Loucy (cell line): ENCODE measurements around the gene TTBK2.

Experiments
- H2AFZ ChIP-seq: fragments of 200-600 bp; sonication (generic); 2 replicates; pipeline ENCODE4 v1.6.0; 2016; ENCODE audit warnings: antibody characterized with exemption, mild to moderate bottlenecking, low read length, moderate library complexity
- H3F3A ChIP-seq: fragments of 200-600 bp; 2 replicates; pipeline ENCODE4 v1.6.0; 2016; ENCODE audit warnings: antibody characterized with exemption, low read depth, mild to moderate bottlenecking
- H3K27me3 ChIP-seq: fragments of 200-600 bp; sonication (generic); 2 replicates; pipeline ENCODE4 v1.6.1; 2014; ENCODE audit warnings: low read length, mild to moderate bottlenecking; ENCODE audit not compliant: insufficient read depth, poor library complexity, severe bottlenecking
- H3K36me3 ChIP-seq: fragments of 200-600 bp; sonication (generic); 2 replicates; pipeline ENCODE4 v1.6.1; 2016; ENCODE audit warnings: low read length; ENCODE audit not compliant: insufficient read depth
- H3K4me1 ChIP-seq: fragments of 200-600 bp; sonication (generic); 2 replicates; pipeline ENCODE4 v1.5.1; 2014; ENCODE audit warnings: low read length, mild to moderate bottlenecking; ENCODE audit not compliant: insufficient read depth, poor library complexity, severe bottlenecking
- H3K4me2 ChIP-seq: fragments of 200-600 bp; sonication (generic); 2 replicates; pipeline ENCODE4 v1.6.0; 2014; ENCODE audit warnings: antibody characterized with exemption, low read length, low read depth, mild to moderate bottlenecking; ENCODE audit not compliant: poor library complexity, severe bottlenecking
- H3K4me3 ChIP-seq: fragments of 200-600 bp; sonication (generic); 2 replicates; pipeline ENCODE4 v1.5.1; 2014; ENCODE audit warnings: low read length, mild to moderate bottlenecking, mixed read lengths; ENCODE audit not compliant: poor library complexity, severe bottlenecking
- H3K79me2 ChIP-seq: fragments of 200-600 bp; sonication (generic); 2 replicates; pipeline ENCODE4 v1.6.1; 2014; ENCODE audit warnings: low read length; ENCODE audit not compliant: insufficient read depth
- H3K9ac ChIP-seq: fragments of 200-600 bp; sonication (generic); 2 replicates; pipeline ENCODE4 v1.6.0; 2014; ENCODE audit warnings: mild to moderate bottlenecking, low read depth, low read length, moderate library complexity; ENCODE audit not compliant: poor library complexity, severe bottlenecking
- H3K9me2 ChIP-seq: fragments of 200-600 bp; sonication (generic); replicated peaks from 2 replicates; pipeline ENCODE4 v1.6.1; 2016; ENCODE audit warnings: low read depth, low read length, mixed read lengths
- H3K9me3 ChIP-seq: fragments of 200-600 bp; sonication (generic); 2 replicates; pipeline ENCODE4 v1.6.1; 2014; ENCODE audit warnings: mild to moderate bottlenecking, antibody characterized with exemption, low read length, low read depth; ENCODE audit not compliant: insufficient read depth
- H4K20me1 ChIP-seq: fragments of 200-600 bp; sonication (generic); 2 replicates; pipeline ENCODE4 v1.6.0; 2014; ENCODE audit warnings: antibody characterized with exemption, low read length, mild to moderate bottlenecking; ENCODE audit not compliant: insufficient read depth, poor library complexity, severe bottlenecking
- CTCF ChIP-seq: fragments of 200-600 bp; sonication (generic); conservative IDR thresholded peaks from 2 replicates; pipeline ENCODE4 v1.5.1; 2014; ENCODE audit warnings: mild to moderate bottlenecking, antibody characterized with exemption, low read length
- EZH2phosphoT487 ChIP-seq: fragments of 200-600 bp; IDR thresholded peaks from 2 replicates; pipeline ENCODE4 v1.6.1; 2018; ENCODE audit warnings: antibody characterized with exemption, mild to moderate bottlenecking, moderate library complexity, borderline replicate concordance

The TTBK2 gene

GRCh38 chr15:42786978-42787377, 133.6 kb downstream of the TTBK2 start:
- H3K27me3 ChIP-seq, result no peaks in the 10 kb centered on the region
- H3K79me2 ChIP-seq, result no peaks in the 10 kb centered on the region
- H3K4me3 ChIP-seq, result no peak overlapping the region
- peaks cover 18% of the 10 kb centered on the region; the same call in 1 of the 2 replicates for H3K36me3 ChIP-seq
- no peak overlapping the region for H3K4me2 ChIP-seq
- no peaks in the 10 kb centered on the region for H3K4me1 ChIP-seq
- H3K9me3 ChIP-seq, result no peaks in the 10 kb centered on the region
- no peaks in the 10 kb centered on the region for H3K9me2 ChIP-seq
- no peak overlapping the region for H3K9ac ChIP-seq
- no peak overlapping the region for H2AFZ ChIP-seq
- TF ChIP-seq EZH2phosphoT487 (no peak), CTCF (no peak)
- H3F3A ChIP-seq, result no peaks in the 10 kb centered on the region
- no peaks in the 10 kb centered on the region for H4K20me1 ChIP-seq

GRCh38 chr15:42785569-42785968, 135.0 kb downstream of the TTBK2 start:
- no peaks in the 10 kb centered on the region for H3K9me3 ChIP-seq
- H3K9me2 ChIP-seq, result no peaks in the 10 kb centered on the region
- H3K4me3 ChIP-seq, result no peak overlapping the region
- no peak overlapping the region for H2AFZ ChIP-seq
- TF ChIP-seq EZH2phosphoT487 (no peak), CTCF (no peak)
- H3K79me2 ChIP-seq, result no peaks in the 10 kb centered on the region
- H3K9ac ChIP-seq, result no peak overlapping the region
- H3K27me3 ChIP-seq, result no peaks in the 10 kb centered on the region
- no peaks in the 10 kb centered on the region for H3K4me1 ChIP-seq
- H4K20me1 ChIP-seq, result no peaks in the 10 kb centered on the region
- H3K36me3 ChIP-seq, result peaks cover 18% of the 10 kb centered on the region; the same call in 1 of the 2 replicates
- no peak overlapping the region for H3K4me2 ChIP-seq
- H3F3A ChIP-seq, result no peaks in the 10 kb centered on the region

- Histone ChIP-seq H3F3A (no peaks in the 10 kb centered on the region), H3K79me2 (no peaks in the 10 kb centered on the region), H3K36me3 (peaks cover 18% of the 10 kb centered on the region; the same call in 1 of the 2 replicates)
Observed at GRCh38 chr15:42784705-42785104, 135.9 kb downstream of the TTBK2 start.

GRCh38 chr15:42782716-42783115, 137.9 kb downstream of the TTBK2 start:
- no peak overlapping the region for H3K4me2 ChIP-seq
- H3K27me3 ChIP-seq, result no peaks in the 10 kb centered on the region
- TF ChIP-seq CTCF (no peak), EZH2phosphoT487 (no peak)
- no peaks in the 10 kb centered on the region for H3K4me1 ChIP-seq
- no peak overlapping the region for H2AFZ ChIP-seq
- H3K9me2 ChIP-seq, result no peaks in the 10 kb centered on the region
- peaks cover 18% of the 10 kb centered on the region; the same call in 1 of the 2 replicates for H3K36me3 ChIP-seq
- no peaks in the 10 kb centered on the region for H3K9me3 ChIP-seq
- no peak overlapping the region for H3K4me3 ChIP-seq
- H3F3A ChIP-seq, result no peaks in the 10 kb centered on the region
- no peak overlapping the region for H3K9ac ChIP-seq
- no peaks in the 10 kb centered on the region for H4K20me1 ChIP-seq
- no peaks in the 10 kb centered on the region for H3K79me2 ChIP-seq

More at GRCh38 chr15:42784705-42785104, 135.9 kb downstream of the TTBK2 start:
- H3K27me3 ChIP-seq, result no peaks in the 10 kb centered on the region
- no peak overlapping the region for H2AFZ ChIP-seq
- H3K4me1 ChIP-seq, result no peaks in the 10 kb centered on the region
- H4K20me1 ChIP-seq, result no peaks in the 10 kb centered on the region
- H3K4me2 ChIP-seq, result no peak overlapping the region
- H3K9me3 ChIP-seq, result no peaks in the 10 kb centered on the region
- no peaks in the 10 kb centered on the region for H3K9me2 ChIP-seq
- H3K4me3 ChIP-seq, result no peak overlapping the region
- no peak for TF ChIP-seq EZH2phosphoT487
- H3K9ac ChIP-seq, result no peak overlapping the region
